Suppressor macrophage (primary cell): ENCODE data around the gene PIGO.

ENCODE experiments used
- DNase-seq, 4 experiments: peaks; one replicate each; pipeline ENCODE4 v3.0.0-alpha.2; 2020 to 2022
- total RNA-seq, 17 experiments: gene quantifications; one replicate each; lab custom pipeline; 2026; ENCODE audit warnings: mixed read lengths in 6 of 17, inconsistent platforms in 3 of 17; lab: John Stamatoyannopoulos, UW

The PIGO gene
- total RNA-seq, result 20.4 to 44.1 (median 28.9) reads per million in 17 experiments

GRCh38 chr9:35096035-35096849 lies at the start of gene PIGO:
PIGO (minus strand) TSS chr9:35096591; CDS start chr9:35095565, 1,026 bp downstream.
- DNase-seq, result peak; percentile 89 to 94 (median 92)

- no peak for DNase-seq
Measured at GRCh38 chr9:35142037-35142436, 45.6 kb upstream of the PIGO start.

GRCh38 chr9:35140093-35140492 lies 43.7 kb upstream of the PIGO start:
- no peak for DNase-seq

- no peak for DNase-seq
Measured at GRCh38 chr9:35136866-35137265, 40.5 kb upstream of the PIGO start.

- no peak for DNase-seq
Measured at GRCh38 chr9:35135988-35136387, 39.6 kb upstream of the PIGO start.

- DNase-seq, result no peak
Measured at GRCh38 chr9:35134920-35135319, 38.5 kb upstream of the PIGO start.

- peak; percentile 94 to 98 (median 95) for DNase-seq
Measured at GRCh38 chr9:35116898-35117551, 20.6 kb upstream of the PIGO start.

GRCh38 chr9:35116539-35116897 lies 20.1 kb upstream of the PIGO start:
- DNase-seq, result no peak

- peak; percentile 98 to 99 (median 98) for DNase-seq
Measured at GRCh38 chr9:35115680-35116538, 19.5 kb upstream of the PIGO start, which contains the start of gene ATOSB. ATOSB (minus strand) TSS chr9:35115862; CDS start chr9:35108274, 7,588 bp downstream.

GRCh38 chr9:35114840-35115628 lies 18.6 kb upstream of the PIGO start:
- peak; percentile 84 to 93 (median 91) for DNase-seq

GRCh38 chr9:35114113-35114839 lies 17.9 kb upstream of the PIGO start:
- DNase-seq, result peak; percentile 91 to 97 (median 96)

- peak; percentile 81 to 93 (median 87) for DNase-seq
Measured at GRCh38 chr9:35112257-35113020, 16.0 kb upstream of the PIGO start.

- peak; percentile 98 to 100 (median 99) for DNase-seq
Measured at GRCh38 chr9:35111001-35111933, 14.9 kb upstream of the PIGO start.

GRCh38 chr9:35110327-35110761 lies 14.0 kb upstream of the PIGO start:
- no peak for DNase-seq

GRCh38 chr9:35108946-35109575 lies 12.7 kb upstream of the PIGO start:
- DNase-seq, result no peak

GRCh38 chr9:35108461-35108860 lies 12.1 kb upstream of the PIGO start:
- no peak for DNase-seq

- DNase-seq, result no peak
Measured at GRCh38 chr9:35107297-35108290, 11.2 kb upstream of the PIGO start.
